ENCODE data around the gene EMX2.
A peak's percentile ranks its signal among the peaks of the same experiment; 100 is the strongest.

The EMX2 gene

GRCh38 chr10:117532451-117533107, 10.0 kb upstream of the EMX2 start:
- DNase-seq = no peak

DNA sequence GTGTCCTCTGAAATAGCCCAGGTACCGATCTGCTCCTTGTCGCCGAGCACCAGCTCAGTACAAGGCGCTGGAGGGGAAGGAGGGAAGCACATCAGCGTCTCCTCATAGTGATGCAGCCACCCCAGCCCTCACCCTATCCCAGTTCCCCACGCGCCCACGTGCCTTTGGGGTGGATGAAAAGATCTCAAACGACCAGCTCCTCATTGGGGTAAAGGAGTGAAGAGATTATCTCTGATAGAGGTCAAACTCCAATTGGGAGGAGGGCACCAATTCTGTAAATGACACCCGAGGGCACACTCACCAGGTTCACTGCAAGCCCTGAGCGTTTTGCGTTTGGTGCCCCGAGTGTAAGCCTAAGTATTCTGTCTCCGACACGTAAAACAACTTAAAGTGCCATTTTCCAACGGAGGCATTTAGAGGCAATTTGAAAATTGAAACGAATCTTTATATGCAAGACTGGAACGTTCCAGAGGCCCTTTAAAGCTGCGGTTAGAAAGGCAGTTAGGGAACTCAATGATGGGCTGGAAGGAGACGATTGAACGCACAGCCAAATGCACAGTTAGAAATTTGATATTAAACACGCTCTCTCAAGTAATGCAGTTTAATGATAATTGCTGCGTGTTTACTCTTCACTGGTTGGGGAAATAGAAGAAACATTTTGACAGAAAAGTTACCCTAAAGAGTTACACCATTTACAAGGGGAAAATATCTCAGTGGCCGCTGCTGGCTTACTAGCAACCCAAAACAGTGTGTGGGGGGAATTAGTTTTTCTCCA, 8.9 kb upstream of the EMX2 start:
- DNase-seq = no peak

- DNase-seq = no peak
These were observed 7.9 kb upstream of the EMX2 start for GRCh38 chr10:117534321-117535297.

DNA sequence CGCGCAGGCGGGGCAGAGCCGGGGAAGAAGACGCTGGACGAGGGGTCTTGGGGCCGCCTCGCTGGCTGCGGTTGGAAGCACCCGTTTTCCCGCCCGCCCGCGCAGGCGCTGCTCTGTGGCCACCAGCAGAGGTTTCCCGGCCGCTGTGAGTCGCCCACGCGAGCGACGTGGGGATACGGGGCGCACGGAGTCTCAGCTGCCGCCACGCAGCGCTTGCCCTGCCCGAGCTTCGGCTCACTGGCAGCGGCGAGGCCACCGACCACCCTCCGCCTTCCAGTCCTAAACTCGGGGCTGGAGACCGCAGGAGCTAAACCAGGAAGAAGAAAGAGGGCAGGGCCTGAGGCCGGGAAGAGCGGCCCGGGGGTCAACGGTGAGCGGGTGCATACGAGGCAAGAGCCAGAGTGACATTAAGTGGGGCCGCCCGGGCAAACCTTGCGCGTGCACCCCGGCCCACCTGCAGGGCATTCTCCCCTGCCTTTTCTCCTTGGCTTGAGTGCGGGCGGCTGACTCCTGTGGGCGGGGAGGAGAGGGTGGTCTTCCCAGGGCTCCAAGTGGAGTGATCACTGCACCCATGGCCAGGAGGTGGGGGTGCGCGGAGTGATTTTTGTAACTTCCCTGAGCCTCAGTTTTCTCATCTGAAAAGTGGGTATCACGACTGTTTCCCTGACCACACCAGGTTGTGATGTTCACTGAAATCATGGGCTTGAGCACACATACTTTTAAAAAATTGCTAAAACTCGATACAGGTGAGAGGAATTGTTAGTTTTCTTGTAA, 7.1 kb upstream of the EMX2 start:
- no peak for DNase-seq

- DNase-seq = no peak
These were observed 6.3 kb upstream of the EMX2 start for GRCh38 chr10:117536072-117536865.

- peak in 1 of 2 experiments; percentile 9 for DNase-seq
These were observed 5.6 kb upstream of the EMX2 start for GRCh38 chr10:117536866-117537435.

DNA sequence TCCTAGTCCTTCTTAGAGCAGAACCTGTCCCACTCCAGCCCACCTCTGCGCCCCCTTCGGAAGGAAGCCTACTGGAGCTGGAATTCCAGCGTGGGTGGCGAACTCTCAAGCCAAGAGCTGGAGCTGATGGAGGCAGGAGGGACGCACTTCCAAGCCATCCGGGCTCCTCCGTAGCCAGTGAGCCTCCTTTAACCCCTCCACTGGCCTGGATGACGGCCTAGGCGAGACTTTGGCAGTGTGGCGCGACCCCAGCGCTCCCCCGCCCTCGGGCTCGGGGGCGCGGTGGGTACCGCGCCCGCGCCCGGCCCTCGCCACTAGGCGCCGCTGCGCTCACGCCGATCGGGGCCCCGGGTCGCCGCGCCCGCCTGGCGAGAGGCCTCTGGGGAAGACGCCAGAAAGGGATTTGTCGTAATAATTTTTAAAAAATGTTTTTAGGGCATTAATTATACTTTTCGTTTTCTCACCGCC, 5.1 kb upstream of the EMX2 start:
- DNase-seq = no peak

DNA sequence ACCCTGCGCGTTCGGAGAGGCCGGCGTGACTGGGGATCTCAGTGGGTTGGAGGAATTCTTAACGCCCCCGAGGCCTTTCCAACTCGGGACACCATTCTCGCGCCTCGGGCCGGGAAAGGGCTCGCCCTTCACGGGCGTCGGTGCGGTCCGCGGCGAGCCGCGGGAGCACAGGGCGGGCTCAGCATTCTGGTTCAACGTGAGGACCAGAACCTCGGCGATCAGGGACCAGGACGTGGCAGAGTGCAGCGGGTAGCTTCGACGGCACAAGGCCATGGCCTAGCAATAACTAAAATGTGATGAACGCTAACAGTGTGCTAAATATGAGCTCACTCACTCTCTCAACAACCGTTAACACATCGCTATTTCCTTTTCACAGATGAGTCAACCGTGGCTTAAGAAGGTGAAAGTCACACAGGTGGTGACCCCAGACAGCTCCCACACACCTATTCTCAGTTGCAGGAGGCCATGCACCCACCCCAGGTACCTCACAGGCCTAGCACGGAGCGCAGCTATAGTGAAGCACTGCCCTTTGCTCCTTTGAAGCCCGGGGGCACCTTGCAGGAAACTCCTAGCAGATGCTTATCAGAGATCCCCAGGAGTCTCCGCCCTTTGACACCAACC, 4.5 kb upstream of the EMX2 start:
- no peak for DNase-seq

DNA sequence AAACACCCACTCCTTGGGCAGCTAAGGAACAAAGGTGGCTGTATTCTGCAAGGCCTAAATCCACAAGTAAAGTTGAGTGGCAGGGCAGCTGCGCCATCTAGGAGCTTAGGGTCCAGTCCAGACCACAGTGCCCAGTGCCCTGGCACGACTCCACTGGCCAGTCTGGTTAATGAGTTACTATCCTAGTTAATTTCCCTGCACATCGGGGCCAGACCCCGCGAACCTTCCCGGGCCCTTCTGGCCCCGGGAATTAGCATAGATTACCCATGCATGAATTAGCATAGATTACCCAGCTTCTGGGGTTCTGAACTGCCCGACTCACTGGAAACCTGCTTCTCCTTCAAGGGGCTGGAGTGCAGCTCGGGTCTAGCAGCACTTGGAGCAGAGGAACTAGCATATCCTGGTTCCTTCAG, 3.2 kb upstream of the EMX2 start:
- no peak for DNase-seq

- DNase-seq = no peak
These were observed 2.5 kb upstream of the EMX2 start for GRCh38 chr10:117539903-117540639.

DNA sequence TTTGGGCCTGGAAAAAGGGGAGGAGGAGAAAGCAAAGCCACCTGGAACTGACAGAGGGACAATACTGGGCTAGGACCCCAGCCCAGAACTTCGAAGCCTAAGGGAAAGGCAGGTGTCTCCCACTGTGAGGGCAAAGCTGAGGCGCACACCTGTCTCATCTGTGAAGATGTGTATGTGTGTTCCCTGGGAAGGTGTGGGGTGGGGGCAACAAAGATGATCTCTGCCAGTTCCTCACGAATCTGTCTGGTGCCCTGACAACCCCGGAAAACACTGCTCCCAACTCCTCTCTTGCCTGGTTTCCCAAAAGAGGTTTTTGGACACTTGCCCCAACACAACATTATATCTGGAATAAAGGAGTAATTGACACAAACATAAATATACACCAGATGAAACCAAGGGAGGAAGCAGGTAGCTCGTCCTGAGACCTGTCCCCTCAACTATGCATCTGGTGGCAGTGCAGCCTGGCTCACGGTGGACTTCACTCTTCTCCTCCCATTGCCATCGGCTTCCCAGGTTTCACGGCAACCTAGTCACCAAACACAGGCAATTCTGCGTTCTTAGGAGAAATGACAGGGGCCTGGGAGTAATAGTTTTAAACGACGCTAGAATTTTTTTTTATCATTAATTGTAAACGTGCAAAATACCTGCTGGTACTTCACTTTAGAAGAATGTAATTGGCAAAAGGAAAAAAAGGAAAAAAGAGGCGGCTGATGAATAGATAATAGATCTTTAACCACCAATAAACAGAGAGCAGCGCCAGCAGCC, 1.7 kb upstream of the EMX2 start:
- no peak for DNase-seq

DNA sequence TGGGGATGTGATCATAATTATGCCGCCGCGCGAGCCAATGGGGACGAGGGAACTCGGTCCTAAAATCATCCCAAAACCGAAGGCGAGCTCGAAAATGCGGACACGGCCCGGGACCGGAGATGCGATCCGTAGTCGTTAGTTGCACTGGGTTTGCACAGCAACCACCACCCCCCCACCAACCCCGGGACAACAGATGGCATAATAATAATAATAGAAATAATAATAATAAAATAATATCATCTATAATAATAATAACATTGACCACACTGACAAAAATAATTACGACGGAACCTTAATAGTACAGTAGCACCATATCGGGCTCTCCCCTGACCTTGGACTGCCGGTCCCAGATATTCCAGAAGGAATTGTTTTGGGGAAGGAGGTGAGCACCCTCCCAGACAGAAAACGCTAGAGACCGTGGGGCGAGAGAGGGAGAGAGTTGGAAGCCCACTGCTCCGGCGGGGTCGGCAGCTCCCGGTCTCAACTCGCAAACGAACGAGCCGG, 1.1 kb upstream of the EMX2 start:
- peak; percentile 39 to 54 for DNase-seq

GRCh38 chr10:117541909-117542705, 439 bp upstream of the EMX2 start:
- peak; percentile 61 to 79 for DNase-seq

DNA sequence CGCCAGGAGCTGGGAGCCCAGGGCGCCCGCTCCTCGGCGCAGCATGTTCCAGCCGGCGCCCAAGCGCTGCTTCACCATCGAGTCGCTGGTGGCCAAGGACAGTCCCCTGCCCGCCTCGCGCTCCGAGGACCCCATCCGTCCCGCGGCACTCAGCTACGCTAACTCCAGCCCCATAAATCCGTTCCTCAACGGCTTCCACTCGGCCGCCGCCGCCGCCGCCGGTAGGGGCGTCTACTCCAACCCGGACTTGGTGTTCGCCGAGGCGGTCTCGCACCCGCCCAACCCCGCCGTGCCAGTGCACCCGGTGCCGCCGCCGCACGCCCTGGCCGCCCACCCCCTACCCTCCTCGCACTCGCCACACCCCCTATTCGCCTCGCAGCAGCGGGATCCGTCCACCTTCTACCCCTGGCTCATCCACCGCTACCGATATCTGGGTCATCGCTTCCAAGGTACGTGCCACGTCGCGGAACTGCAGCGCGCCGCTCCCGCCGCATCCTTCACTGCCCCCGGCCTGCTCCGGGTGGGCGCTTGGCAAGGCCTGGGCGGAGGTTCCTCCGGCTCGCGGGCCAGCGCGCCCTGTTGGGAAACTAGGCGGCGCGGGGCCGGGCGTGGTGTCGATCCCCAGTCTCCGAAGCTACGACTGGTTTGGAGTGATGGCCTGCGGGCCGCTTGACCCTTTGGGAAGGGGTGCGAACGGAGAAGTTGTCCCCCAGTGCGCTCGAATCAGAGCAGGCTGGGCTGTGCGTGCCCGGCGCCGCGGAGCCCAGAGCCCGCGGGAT, 868 bp downstream of the EMX2 start:
- peak in 1 of 2 experiments; percentile 18 for DNase-seq

DNA sequence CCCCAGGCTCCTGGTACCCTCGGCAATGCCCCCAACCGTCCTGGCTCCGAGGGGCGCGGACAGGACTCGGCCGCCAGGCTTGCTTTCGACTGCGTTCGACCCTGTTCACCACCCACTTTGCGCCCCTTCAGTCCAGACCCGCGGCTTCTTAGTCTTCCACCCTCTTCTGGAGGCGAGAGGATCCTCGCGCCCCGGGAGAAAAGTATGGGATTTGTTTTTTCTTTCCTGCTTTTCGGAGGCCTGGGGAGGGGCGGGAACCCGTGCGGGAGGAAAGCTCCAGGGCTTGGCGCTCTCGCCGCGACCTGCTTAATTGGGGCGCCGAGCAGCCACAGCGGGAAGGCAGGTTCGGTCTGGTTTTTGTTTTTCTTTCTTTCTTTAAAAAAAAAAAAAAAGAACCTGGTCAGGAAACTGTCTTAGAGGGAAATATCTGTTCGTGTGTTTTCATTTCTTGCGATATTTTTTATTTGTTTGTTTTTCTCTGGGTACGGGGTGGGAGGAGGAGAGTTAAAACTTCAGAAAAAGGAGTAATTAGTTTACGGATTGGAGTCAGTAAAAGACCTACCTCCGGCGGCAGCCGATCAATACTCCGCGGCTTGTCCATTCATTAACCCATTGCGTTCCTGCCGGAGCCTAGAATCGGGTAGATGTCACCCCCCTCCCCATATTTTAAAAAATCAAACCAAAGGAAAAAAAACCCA, 1.6 kb downstream of the EMX2 start:
- DNase-seq = peak in 1 of 2 experiments; percentile 2

GRCh38 chr10:117544711-117545140, 2.2 kb downstream of the EMX2 start:
- no peak for DNase-seq
